HAP-1 (cell line): Measurements from ENCODE around the gene PARP6.
A peak's percentile ranks its signal among the peaks of the same experiment; 100 is the strongest.

Experiments
- DNase-seq, 2 experiments: peaks; one replicate each; pipeline ENCODE4 v3.0.0-alpha.2; 2016 to 2020; ENCODE audit warnings: low spot score in 2 of 2
- H3K27me3 ChIP-seq: fragments of 250-450 bp; sonication (Bioruptor Pico); 2 replicates; pipeline ENCODE4 v1.5.1; 2020; ENCODE audit warnings: low read depth, mild to moderate bottlenecking, moderate library complexity
- H3K36me3 ChIP-seq: fragments of 250-450 bp; sonication (Bioruptor Pico); replicated peaks from 2 replicates; pipeline ENCODE4 v1.5.1; 2020; ENCODE audit warnings: mild to moderate bottlenecking
- H3K4me1 ChIP-seq: fragments of 250-450 bp; sonication (Bioruptor Pico); 2 replicates; pipeline ENCODE4 v1.5.1; 2020; ENCODE audit warnings: mild to moderate bottlenecking
- H3K4me3 ChIP-seq: fragments of 250-450 bp; sonication (Bioruptor Pico); 2 replicates; pipeline ENCODE4 v1.5.1; 2020; ENCODE audit warnings: mild to moderate bottlenecking, moderate library complexity
- H3K9me3 ChIP-seq: fragments of 250-450 bp; sonication (Bioruptor Pico); 2 replicates; pipeline ENCODE4 v1.5.1; 2020; ENCODE audit warnings: mild to moderate bottlenecking, moderate library complexity
- in situ Hi-C: fragments of 300-500 bp; cut with MboI; formaldehyde crosslinking; loops from 3 replicates; pipeline ENCODE4 v1.14.3; 2020; ENCODE audit warnings: low sequenced_read_pairs, inconsistent platforms, mixed read lengths

Gene PARP6

DNA sequence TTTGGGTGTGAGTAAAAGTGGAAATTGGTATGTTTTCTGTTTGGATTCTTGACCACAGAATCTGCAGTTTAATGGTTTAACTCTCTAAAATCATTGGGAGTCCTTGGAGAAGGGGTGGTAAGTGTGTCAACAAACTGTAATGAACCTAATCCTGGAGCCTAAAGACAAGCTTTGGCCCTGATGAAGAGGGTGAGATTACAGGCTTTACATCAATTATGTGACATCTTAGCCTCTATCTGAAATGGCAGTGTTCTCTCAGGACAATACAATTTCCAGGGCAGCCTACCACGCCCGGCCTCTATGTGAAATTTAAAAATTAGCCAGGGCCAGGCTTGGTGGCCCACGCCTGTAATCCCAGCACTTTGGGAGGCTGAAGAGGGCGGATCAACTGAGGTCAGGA is 37.1 kb downstream of the PARP6 start:
- Histone ChIP-seq H3K4me3 (no peak overlapping the region), H3K27me3 (no peaks in the 10 kb centered on the region), H3K4me1 (peaks cover 8% of the 10 kb centered on the region), H3K9me3 (no peaks in the 10 kb centered on the region), H3K36me3 (peaks cover 15% of the 10 kb centered on the region)
- in situ Hi-C loops = no loop called here
- DNase-seq = no peak

GRCh38 chr15:72233769-72234168 is 38.6 kb downstream of the PARP6 start:
- H3K36me3 ChIP-seq = peaks cover 5% of the 10 kb centered on the region
- no peak overlapping the region for H3K4me3 ChIP-seq
- peaks cover 8% of the 10 kb centered on the region for H3K4me1 ChIP-seq
- H3K9me3 ChIP-seq = no peaks in the 10 kb centered on the region
- no peak for DNase-seq
- in situ Hi-C loops = no loop called here
- no peaks in the 10 kb centered on the region for H3K27me3 ChIP-seq

- peaks cover 22% of the 10 kb centered on the region for H3K4me1 ChIP-seq
- no peaks in the 10 kb centered on the region for H3K9me3 ChIP-seq
- peak overlapping the region; percentile 98 for H3K4me3 ChIP-seq
- in situ Hi-C loops = no loop called here
- H3K36me3 ChIP-seq = peaks cover 12% of the 10 kb centered on the region
- H3K27me3 ChIP-seq = no peaks in the 10 kb centered on the region
- peak; percentile 37 to 38 for DNase-seq
Measured at GRCh38 chr15:72231833-72232478, 40.4 kb downstream of the PARP6 start.

- peaks cover 27% of the 10 kb centered on the region for H3K4me1 ChIP-seq
- no peaks in the 10 kb centered on the region for H3K27me3 ChIP-seq
- peak within 1 kb of the TSS; percentile 98 for H3K4me3 ChIP-seq
- no peaks in the 10 kb centered on the region for H3K9me3 ChIP-seq
- in situ Hi-C loops = no loop called here
- peaks cover 15% of the 10 kb centered on the region for H3K36me3 ChIP-seq
- DNase-seq = peak; percentile 100
Measured at GRCh38 chr15:72231066-72231832, 41.1 kb downstream of the PARP6 start, which contains the start of gene PKM. Gene PKM (minus strand): TSS chr15:72231190. CDS start chr15:72219097, 12,093 bp downstream.

- DNase-seq = peak; percentile 100
- in situ Hi-C loops = no loop called here
- Histone ChIP-seq H3K9me3 (no peaks in the 10 kb centered on the region), H3K4me3 (peak overlapping the region; percentile 98), H3K4me1 (peaks cover 28% of the 10 kb centered on the region), H3K36me3 (peaks cover 23% of the 10 kb centered on the region), H3K27me3 (no peaks in the 10 kb centered on the region)
Measured at GRCh38 chr15:72230197-72231065, 41.9 kb downstream of the PARP6 start.

GRCh38 chr15:72229947-72230196 is 42.5 kb downstream of the PARP6 start:
- Histone ChIP-seq H3K4me3 (peak overlapping the region; percentile 98), H3K36me3 (peaks cover 26% of the 10 kb centered on the region), H3K9me3 (no peaks in the 10 kb centered on the region), H3K27me3 (no peaks in the 10 kb centered on the region), H3K4me1 (peaks cover 28% of the 10 kb centered on the region)
- DNase-seq = no peak
- in situ Hi-C loops = no loop called here

- DNase-seq = peak in 1 of 2 experiments; percentile 50
- H3K36me3 ChIP-seq = peaks cover 29% of the 10 kb centered on the region
- H3K9me3 ChIP-seq = no peaks in the 10 kb centered on the region
- H3K27me3 ChIP-seq = no peaks in the 10 kb centered on the region
- H3K4me3 ChIP-seq = peak overlapping the region; percentile 98
- in situ Hi-C loops = no loop called here
- peaks cover 28% of the 10 kb centered on the region for H3K4me1 ChIP-seq
Measured at GRCh38 chr15:72229076-72229946, 43.0 kb downstream of the PARP6 start.

DNA sequence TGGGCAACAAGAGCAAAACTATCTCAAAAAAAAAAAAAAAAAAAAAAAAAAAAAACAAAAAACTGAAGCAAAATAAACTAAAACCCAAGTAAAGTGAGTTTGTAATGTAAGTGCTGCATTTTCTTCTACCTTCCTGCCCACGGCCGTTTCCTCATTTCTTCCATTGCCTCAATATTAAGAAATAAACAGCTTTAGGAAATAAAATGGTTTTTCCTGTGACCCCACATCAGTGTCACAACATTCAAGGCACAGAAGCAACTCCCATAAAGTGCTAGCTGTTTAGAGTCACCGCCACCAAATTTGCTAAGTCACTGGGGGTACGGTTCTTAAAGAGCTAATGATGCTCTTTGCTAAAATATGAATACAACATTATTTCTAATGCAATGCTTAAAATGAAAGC is 44.6 kb downstream of the PARP6 start:
- in situ Hi-C loops = no loop called here
- H3K36me3 ChIP-seq = peaks cover 43% of the 10 kb centered on the region
- no peaks in the 10 kb centered on the region for H3K9me3 ChIP-seq
- no peaks in the 10 kb centered on the region for H3K27me3 ChIP-seq
- peaks cover 28% of the 10 kb centered on the region for H3K4me1 ChIP-seq
- H3K4me3 ChIP-seq = peak overlapping the region; percentile 98
- no peak for DNase-seq

DNA sequence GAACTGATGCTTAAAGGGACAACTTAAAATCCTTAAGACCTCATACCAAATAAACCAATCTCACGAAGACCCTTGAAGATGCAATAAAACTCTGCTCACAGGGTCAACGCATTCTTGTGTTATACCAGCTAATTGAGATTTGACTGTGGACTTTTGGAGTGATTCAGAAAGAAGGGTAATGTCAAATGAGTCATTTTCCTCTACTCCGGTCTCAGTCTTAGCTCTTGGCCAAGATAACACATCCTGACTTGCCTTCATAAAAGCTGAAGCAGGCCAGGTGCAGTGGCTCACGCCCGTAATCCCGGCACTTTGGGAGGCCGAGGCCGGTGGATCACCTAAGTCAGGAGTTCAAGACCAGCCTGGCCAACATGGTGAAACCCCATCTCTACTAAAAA is 45.2 kb downstream of the PARP6 start:
- in situ Hi-C loops = no loop called here
- no peaks in the 10 kb centered on the region for H3K27me3 ChIP-seq
- peaks cover 25% of the 10 kb centered on the region for H3K4me1 ChIP-seq
- H3K36me3 ChIP-seq = peaks cover 48% of the 10 kb centered on the region
- H3K4me3 ChIP-seq = peak overlapping the region; percentile 0; the same call in 1 of the 2 replicates
- DNase-seq = peak in 1 of 2 experiments; percentile 39
- H3K9me3 ChIP-seq = no peaks in the 10 kb centered on the region

GRCh38 chr15:72223278-72223677 is 49.1 kb downstream of the PARP6 start:
- Histone ChIP-seq H3K4me3 (no peak overlapping the region), H3K36me3 (peaks cover 81% of the 10 kb centered on the region), H3K27me3 (no peaks in the 10 kb centered on the region), H3K9me3 (no peaks in the 10 kb centered on the region), H3K4me1 (peaks cover 16% of the 10 kb centered on the region)
- DNase-seq = no peak
- in situ Hi-C loops = no loop called here

DNA sequence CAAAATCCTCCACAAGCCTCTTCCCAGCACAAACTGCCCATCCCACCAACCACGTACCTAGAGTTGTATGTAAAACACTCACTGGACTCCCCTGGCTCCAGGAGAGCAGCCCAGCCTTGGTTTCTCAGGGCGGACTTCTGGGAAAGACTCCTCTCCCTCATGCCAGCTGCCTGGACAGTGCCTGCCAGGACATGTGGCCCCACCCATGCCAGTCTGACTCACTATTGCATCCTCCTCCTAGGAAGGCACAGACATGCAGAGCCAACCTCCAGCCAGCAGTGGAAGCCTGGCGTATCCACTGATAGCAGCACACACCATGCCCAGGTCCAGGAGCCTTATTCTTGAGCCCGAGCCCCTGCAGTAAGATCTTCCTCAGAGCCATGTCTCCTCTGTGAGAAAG is 50.0 kb downstream of the PARP6 start:
- DNase-seq = no peak
- Histone ChIP-seq H3K4me3 (no peak overlapping the region), H3K9me3 (no peaks in the 10 kb centered on the region), H3K4me1 (peaks cover 11% of the 10 kb centered on the region), H3K27me3 (no peaks in the 10 kb centered on the region), H3K36me3 (peaks cover 87% of the 10 kb centered on the region)
- in situ Hi-C loops = no loop called here

GRCh38 chr15:72220687-72221086 is 51.7 kb downstream of the PARP6 start:
- H3K27me3 ChIP-seq = no peaks in the 10 kb centered on the region
- in situ Hi-C loops = no loop called here
- H3K9me3 ChIP-seq = no peaks in the 10 kb centered on the region
- H3K4me3 ChIP-seq = no peak overlapping the region
- no peaks in the 10 kb centered on the region for H3K4me1 ChIP-seq
- no peak for DNase-seq
- peaks cover 91% of the 10 kb centered on the region for H3K36me3 ChIP-seq

GRCh38 chr15:72217216-72217615 is 55.1 kb downstream of the PARP6 start:
- Histone ChIP-seq H3K4me1 (no peaks in the 10 kb centered on the region), H3K4me3 (no peak overlapping the region), H3K36me3 (peaks cover 98% of the 10 kb centered on the region), H3K9me3 (no peaks in the 10 kb centered on the region), H3K27me3 (no peaks in the 10 kb centered on the region)
- in situ Hi-C loops = no loop called here
- no peak for DNase-seq
